DMS53 (cell line): ENCODE measurements around the gene CRACR2B.
A peak's percentile ranks its signal among the peaks of the same experiment; 100 is the strongest.

ENCODE experiments used
- DNase-seq: peaks from one replicate; lab custom pipeline; 2025; lab: John Stamatoyannopoulos, UW

Gene CRACR2B

GRCh38 chr11:854601-855329, 27.0 kb downstream of the CRACR2B start:
- DNase-seq: no peak

- DNase-seq: no peak
Measured at GRCh38 chr11:855330-855674, 27.6 kb downstream of the CRACR2B start.

GRCh38 chr11:855796-856195, 28.1 kb downstream of the CRACR2B start:
- DNase-seq: no peak

GRCh38 chr11:856397-856796, 28.7 kb downstream of the CRACR2B start:
- DNase-seq: no peak

GRCh38 chr11:858053-858761, 30.5 kb downstream of the CRACR2B start:
- DNase-seq: no peak

GRCh38 chr11:858762-859339, 31.1 kb downstream of the CRACR2B start:
- no peak for DNase-seq

GRCh38 chr11:859394-860131, 31.8 kb downstream of the CRACR2B start:
- peak; percentile 75 for DNase-seq

- no peak for DNase-seq
Measured at GRCh38 chr11:860234-861104, 32.8 kb downstream of the CRACR2B start.

GRCh38 chr11:861105-861479, 33.4 kb downstream of the CRACR2B start:
- no peak for DNase-seq

- no peak for DNase-seq
Measured at GRCh38 chr11:862081-862661, 34.5 kb downstream of the CRACR2B start.

- no peak for DNase-seq
Measured at GRCh38 chr11:862696-863022, 34.9 kb downstream of the CRACR2B start.

GRCh38 chr11:863023-863909, 35.5 kb downstream of the CRACR2B start:
- DNase-seq: no peak

- DNase-seq: no peak
Measured at GRCh38 chr11:863910-864827, 36.5 kb downstream of the CRACR2B start.

- no peak for DNase-seq
Measured at GRCh38 chr11:864898-865297, 37.2 kb downstream of the CRACR2B start.

- DNase-seq: no peak
Measured at GRCh38 chr11:865462-866430, 38.0 kb downstream of the CRACR2B start.

- DNase-seq: no peak
Measured at GRCh38 chr11:866481-866880, 38.8 kb downstream of the CRACR2B start.

- no peak for DNase-seq
Measured at GRCh38 chr11:867856-868358, 40.2 kb downstream of the CRACR2B start.

- peak; percentile 57 for DNase-seq
Measured at GRCh38 chr11:868394-868793, 40.7 kb downstream of the CRACR2B start.
